Glutamatergic neuron (in vitro differentiated cells): Measurements from ENCODE around the gene EPS8. TPM values are rescaled to one million over a fixed set of nuclear protein-coding genes. Genes with fewer than 3 reads are reported as not detected.

Experiments used
- DNase-seq: peaks from one replicate; pipeline ENCODE4 v3.0.0; 2022
- H3K27ac Mint-ChIP-seq: one replicate; pipeline ENCODE4 v1.8.0; 2020; ENCODE audit warnings: mild to moderate bottlenecking, mixed read lengths, inconsistent platforms; ENCODE audit not compliant: unreplicated experiment
- H3K27me3 Mint-ChIP-seq: one replicate; pipeline ENCODE4 v1.8.0; 2020; ENCODE audit warnings: mild to moderate bottlenecking, moderate library complexity, mixed read lengths, inconsistent platforms; ENCODE audit not compliant: unreplicated experiment
- H3K36me3 Mint-ChIP-seq: one replicate; pipeline ENCODE4 v1.8.0; 2020; ENCODE audit warnings: mild to moderate bottlenecking, mixed read lengths, inconsistent platforms; ENCODE audit not compliant: unreplicated experiment
- H3K4me1 Mint-ChIP-seq: one replicate; pipeline ENCODE4 v1.8.0; 2020; ENCODE audit warnings: mild to moderate bottlenecking, low read depth, mixed read lengths, inconsistent platforms; ENCODE audit not compliant: unreplicated experiment
- H3K4me3 Mint-ChIP-seq: one replicate; pipeline ENCODE4 v1.8.0; 2020; ENCODE audit warnings: mild to moderate bottlenecking, mixed read lengths, inconsistent platforms; ENCODE audit not compliant: unreplicated experiment
- H3K9me3 Mint-ChIP-seq: one replicate; pipeline ENCODE4 v1.8.0; 2020; ENCODE audit warnings: mild to moderate bottlenecking, moderate library complexity, mixed read lengths, inconsistent platforms; ENCODE audit not compliant: unreplicated experiment
- CTCF ChIP-seq: fragments of 200-600 bp; sonication (generic); IDR thresholded peaks from one replicate; pipeline ENCODE4 v1.5.0; 2021; ENCODE audit not compliant: partially characterized antibody, unreplicated experiment
- total RNA-seq: library from RNA; stranded (reverse); fragmentation: NEBNext Ultra II Directional; extraction: Animal tissue kit (Norgen Biotek cat#: 25700); gene quantifications from one replicate; pipeline ENCODE4 v1.2.1, GENCODE V29; 2021; ENCODE audit not compliant: unreplicated experiment

Gene EPS8
- total RNA-seq, 1 donor from 2014 or later: 4.3 TPM

GRCh38 chr12:15830538-15830937, 41.4 kb upstream of the EPS8 start:
- no peaks in the 10 kb centered on the region for H3K9me3 Mint-ChIP-seq
- H3K4me3 Mint-ChIP-seq: no peak overlapping the region
- H3K27me3 Mint-ChIP-seq: no peaks in the 10 kb centered on the region
- DNase-seq: no peak
- H3K27ac Mint-ChIP-seq: no peak overlapping the region
- TF ChIP-seq CTCF: no peak
- H3K36me3 Mint-ChIP-seq: no peaks in the 10 kb centered on the region
- no peaks in the 10 kb centered on the region for H3K4me1 Mint-ChIP-seq

GRCh38 chr12:15829949-15830348, 40.8 kb upstream of the EPS8 start:
- Mint-ChIP-seq H3K4me1 (no peaks in the 10 kb centered on the region), H3K4me3 (no peak overlapping the region), H3K9me3 (no peaks in the 10 kb centered on the region), H3K27me3 (no peaks in the 10 kb centered on the region), H3K36me3 (no peaks in the 10 kb centered on the region), H3K27ac (no peak overlapping the region)
- TF ChIP-seq CTCF: no peak
- DNase-seq: no peak

GRCh38 chr12:15829255-15829654, 40.1 kb upstream of the EPS8 start:
- DNase-seq: no peak
- Mint-ChIP-seq H3K27ac (no peak overlapping the region), H3K27me3 (no peaks in the 10 kb centered on the region), H3K9me3 (no peaks in the 10 kb centered on the region), H3K4me1 (no peaks in the 10 kb centered on the region), H3K4me3 (no peak overlapping the region), H3K36me3 (no peaks in the 10 kb centered on the region)
- TF ChIP-seq CTCF: no peak

- Mint-ChIP-seq H3K36me3 (no peaks in the 10 kb centered on the region), H3K27ac (no peak overlapping the region), H3K9me3 (no peaks in the 10 kb centered on the region), H3K27me3 (no peaks in the 10 kb centered on the region), H3K4me3 (no peak overlapping the region), H3K4me1 (no peaks in the 10 kb centered on the region)
- DNase-seq: no peak
- TF ChIP-seq CTCF: no peak
Measured at GRCh38 chr12:15827136-15827535, 37.9 kb upstream of the EPS8 start.

GRCh38 chr12:15824516-15824915, 35.3 kb upstream of the EPS8 start:
- Mint-ChIP-seq H3K4me3 (no peak overlapping the region), H3K36me3 (no peaks in the 10 kb centered on the region), H3K9me3 (no peaks in the 10 kb centered on the region), H3K4me1 (no peaks in the 10 kb centered on the region), H3K27ac (no peak overlapping the region), H3K27me3 (no peaks in the 10 kb centered on the region)
- DNase-seq: no peak
- no peak for TF ChIP-seq CTCF
